ENCODE measurements around the gene MEX3D.

MEX3D gene

GRCh38 chr19:1511318-1512317, 56.5 kb downstream of the MEX3D start:
- H3K27ac ChIP-seq = peak overlapping the region; percentile 90
- ChIA-PET CTCF (interaction anchor here (0.6 kb wide), 2 partner anchors 196 to 224 kb away, joined by 3 to 5 read pairs; no protein-coding TSS in a partner anchor), POLR2A (ENCODE audit: low non-redundant PET) (no interaction called here)
- no peak for DNase-seq (ENCODE audit: low spot score)
- no peak for TF ChIP-seq CTCF (conservative IDR thresholded peaks at IDR 0.05; ENCODE audit: low read depth)

DNA sequence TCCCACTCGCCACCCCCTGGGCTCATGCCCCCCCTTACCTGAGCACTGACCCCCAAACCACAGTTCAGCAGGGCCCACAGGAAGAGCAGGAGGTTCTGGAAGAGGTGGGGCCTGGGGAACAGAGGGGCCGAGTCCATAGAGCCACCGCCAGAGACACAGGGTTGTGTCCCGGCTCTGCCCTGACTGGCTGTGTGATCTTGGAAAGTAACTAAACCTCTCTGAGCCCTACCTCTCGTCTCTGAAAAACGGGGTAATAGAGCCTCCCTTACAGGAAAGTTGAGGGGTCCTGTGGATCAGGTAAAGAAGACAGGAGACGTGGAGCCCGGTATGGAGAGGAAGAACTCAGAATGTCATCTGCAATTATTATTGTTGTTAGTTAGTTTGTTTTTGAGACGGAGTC, 57.3 kb downstream of the MEX3D start:
- peak overlapping the region; percentile 90 for H3K27ac ChIP-seq
- no peak for TF ChIP-seq CTCF (conservative IDR thresholded peaks at IDR 0.05; ENCODE audit: low read depth)
- no peak for DNase-seq (ENCODE audit: low spot score)
- CTCF ChIA-PET = interaction anchor here (0.6 kb wide), 1 partner anchor 223 kb away, joined by 5 read pairs; no protein-coding TSS in a partner anchor
- POLR2A ChIA-PET (ENCODE audit: low non-redundant PET) = no interaction called here

GRCh38 chr19:1510442-1510806, 57.7 kb downstream of the MEX3D start:
- POLR2A ChIA-PET (ENCODE audit: low non-redundant PET) = no interaction called here
- CTCF ChIA-PET = interaction anchor here (0.6 kb wide), 1 partner anchor 223 kb away, joined by 5 read pairs; no protein-coding TSS in a partner anchor
- peak overlapping the region; percentile 90 for H3K27ac ChIP-seq
- DNase-seq (ENCODE audit: low spot score) = no peak
- TF ChIP-seq CTCF (conservative IDR thresholded peaks at IDR 0.05; ENCODE audit: low read depth) = no peak

- DNase-seq (ENCODE audit: low spot score) = no peak
- H3K27ac ChIP-seq = peak overlapping the region; percentile 90
- CTCF ChIA-PET = no interaction called here
- POLR2A ChIA-PET (ENCODE audit: low non-redundant PET) = no interaction called here
- no peak for TF ChIP-seq CTCF (conservative IDR thresholded peaks at IDR 0.05; ENCODE audit: low read depth)
These were observed 58.3 kb downstream of the MEX3D start for GRCh38 chr19:1509602-1510441.

GRCh38 chr19:1508507-1508856, 59.6 kb downstream of the MEX3D start:
- ChIA-PET POLR2A (ENCODE audit: low non-redundant PET) (interaction anchor here (0.5 kb wide), 1 partner anchor 45 kb away, joined by 3 read pairs; no protein-coding TSS in a partner anchor), CTCF (no interaction called here)
- no peak for TF ChIP-seq CTCF (conservative IDR thresholded peaks at IDR 0.05; ENCODE audit: low read depth)
- H3K27ac ChIP-seq = peak overlapping the region; percentile 90
- no peak for DNase-seq (ENCODE audit: low spot score)

Data from RWPE1 (cell line).